Effector memory CD4-positive, alpha-beta T cell (primary cell): ENCODE results near the gene PALB2.

ENCODE experiments used
- DNase-seq, 3 donors: peaks; one replicate each; pipeline ENCODE4 v3.0.0-alpha.2; 2020
- H3K27ac ChIP-seq: 2 replicates; pipeline ENCODE4 v1.7.0; 2013; ENCODE audit warnings: mild to moderate bottlenecking, low read length, moderate library complexity; ENCODE audit not compliant: insufficient read depth, poor library complexity, severe bottlenecking
- H3K27me3 ChIP-seq: replicated peaks from 2 replicates; pipeline ENCODE4 v1.7.0; 2013; ENCODE audit warnings: mild to moderate bottlenecking, low read length; ENCODE audit not compliant: insufficient read depth, control insufficient read depth, poor library complexity, severe bottlenecking
- H3K36me3 ChIP-seq: 2 replicates; pipeline ENCODE4 v1.7.0; 2013; ENCODE audit warnings: mild to moderate bottlenecking, low read length, moderate library complexity; ENCODE audit not compliant: control insufficient read depth, insufficient read depth
- H3K4me1 ChIP-seq: 2 replicates; pipeline ENCODE4 v1.7.0; 2013; ENCODE audit warnings: low read length, mild to moderate bottlenecking; ENCODE audit not compliant: control insufficient read depth, insufficient read depth, poor library complexity, severe bottlenecking
- H3K4me3 ChIP-seq: 2 replicates; pipeline ENCODE4 v1.7.0; 2013; ENCODE audit warnings: low read length, low read depth, mild to moderate bottlenecking; ENCODE audit not compliant: insufficient read depth, poor library complexity, severe bottlenecking
- H3K9me3 ChIP-seq: 2 replicates; pipeline ENCODE4 v1.7.0; 2013; ENCODE audit warnings: mild to moderate bottlenecking, low read length, moderate library complexity; ENCODE audit not compliant: control insufficient read depth
- total RNA-seq, 3 donors: gene quantifications; one replicate each; lab custom pipeline; 2026; lab: John Stamatoyannopoulos, UW

The PALB2 gene
- total RNA-seq, result 9.5 to 14.3 (median 10.5) reads per million in 3 donors

- Histone ChIP-seq H3K4me3 (peak within 1 kb of the TSS; percentile 91), H3K27me3 (no peaks in the 10 kb centered on the region), H3K4me1 (peaks cover 7% of the 10 kb centered on the region), H3K9me3 (no peaks in the 10 kb centered on the region), H3K27ac (peak within 1 kb of the TSS; percentile 80), H3K36me3 (peaks cover 8% of the 10 kb centered on the region)
- peak; percentile 76 to 81 (median 77) for DNase-seq
These were observed at the start of gene PALB2, which contains the start of gene DCTN5 for GRCh38 chr16:23640931-23641765. TSS of gene PALB2 (minus strand) at chr16:23641310. CDS start at chr16:23641157, 153 bp downstream. TSS of gene DCTN5 (plus strand) at chr16:23641466. CDS start at chr16:23641543, 77 bp downstream.

- H3K4me1 ChIP-seq, result no peaks in the 10 kb centered on the region
These were observed 48.5 kb upstream of the PALB2 start for GRCh38 chr16:23689442-23690187.

GRCh38 chr16:23687034-23687808 is 46.1 kb upstream of the PALB2 start:
- H3K4me1 ChIP-seq, result no peaks in the 10 kb centered on the region
- peaks cover 33% of the 10 kb centered on the region for H3K36me3 ChIP-seq

More at GRCh38 chr16:23689442-23690187, 48.5 kb upstream of the PALB2 start:
- Histone ChIP-seq H3K27me3 (no peaks in the 10 kb centered on the region), H3K36me3 (peaks cover 30% of the 10 kb centered on the region), H3K9me3 (no peaks in the 10 kb centered on the region), H3K4me3 (no peak overlapping the region), H3K27ac (no peak overlapping the region)
- no peak for DNase-seq

GRCh38 chr16:23683487-23683886 is 42.4 kb upstream of the PALB2 start:
- Histone ChIP-seq H3K27ac (no peak overlapping the region), H3K9me3 (no peaks in the 10 kb centered on the region), H3K27me3 (no peaks in the 10 kb centered on the region), H3K36me3 (peaks cover 17% of the 10 kb centered on the region), H3K4me1 (no peaks in the 10 kb centered on the region), H3K4me3 (no peak overlapping the region)
- DNase-seq, result no peak

More at GRCh38 chr16:23687034-23687808, 46.1 kb upstream of the PALB2 start:
- Histone ChIP-seq H3K27me3 (no peaks in the 10 kb centered on the region), H3K9me3 (no peaks in the 10 kb centered on the region), H3K4me3 (no peak overlapping the region), H3K27ac (no peak overlapping the region)
- DNase-seq, result no peak

- no peaks in the 10 kb centered on the region for H3K4me1 ChIP-seq
- no peak for DNase-seq
- no peak overlapping the region for H3K4me3 ChIP-seq
- H3K36me3 ChIP-seq, result peaks cover 4% of the 10 kb centered on the region
- no peaks in the 10 kb centered on the region for H3K27me3 ChIP-seq
- H3K9me3 ChIP-seq, result no peaks in the 10 kb centered on the region
- H3K27ac ChIP-seq, result no peak overlapping the region
These were observed 41.1 kb upstream of the PALB2 start for GRCh38 chr16:23682181-23682580.

- peaks cover 3% of the 10 kb centered on the region for H3K36me3 ChIP-seq
- DNase-seq, result no peak
These were observed 38.9 kb upstream of the PALB2 start for GRCh38 chr16:23679986-23680336.

GRCh38 chr16:23679274-23679985 is 38.3 kb upstream of the PALB2 start:
- Histone ChIP-seq H3K27me3 (no peaks in the 10 kb centered on the region), H3K4me1 (no peaks in the 10 kb centered on the region), H3K9me3 (no peaks in the 10 kb centered on the region), H3K36me3 (peaks cover 1% of the 10 kb centered on the region), H3K4me3 (peak overlapping the region; percentile 64), H3K27ac (no peak overlapping the region)
- no peak for DNase-seq

More at GRCh38 chr16:23679986-23680336, 38.9 kb upstream of the PALB2 start:
- H3K9me3 ChIP-seq, result no peaks in the 10 kb centered on the region
- H3K27ac ChIP-seq, result no peak overlapping the region
- no peaks in the 10 kb centered on the region for H3K27me3 ChIP-seq
- H3K4me1 ChIP-seq, result no peaks in the 10 kb centered on the region
- no peak overlapping the region for H3K4me3 ChIP-seq

- Histone ChIP-seq H3K9me3 (no peaks in the 10 kb centered on the region), H3K36me3 (no peaks in the 10 kb centered on the region), H3K4me1 (no peaks in the 10 kb centered on the region), H3K4me3 (peak within 1 kb of the TSS; percentile 64), H3K27ac (no peak within 1 kb of the TSS), H3K27me3 (no peaks in the 10 kb centered on the region)
- DNase-seq, result peak; percentile 21 to 46 (median 46)
These were observed 37.5 kb upstream of the PALB2 start, which contains the start of gene PLK1 for GRCh38 chr16:23678430-23679273. TSS of gene PLK1 (plus strand) at chr16:23678889. CDS start at chr16:23678933, 44 bp downstream.
